Measurements from ENCODE around the gene LPCAT1. TPM values are rescaled to one million over a fixed set of nuclear protein-coding genes. Genes with fewer than 3 reads are reported as not detected.

The LPCAT1 gene
- total and polyA plus RNA-seq, 10 of the 15 experiments (the other 5 are each of a cell fraction or from before 2014, with no cell fraction given), result 2.3 to 109 (median 72.7) TPM

GRCh38 chr5:1497795-1498622, 25.8 kb downstream of the LPCAT1 start:
- Histone ChIP-seq H2AFZ (ENCODE audit: control insufficient read depth, low read depth, low read length) (no peak overlapping the region), H3K4me2 (ENCODE audit: control insufficient read depth, insufficient read depth) (peak overlapping the region; percentile 95), H3K36me3 (ENCODE audit: control insufficient read depth in 2 of 2, insufficient read depth in 2 of 2, low read length in 1 of 2) (peaks cover 6 to 29% of the 10 kb centered on the region in 2 experiments), H3K4me1 (ENCODE audit: control insufficient read depth, insufficient read depth, low read length) (peaks cover 96% of the 10 kb centered on the region), H3K9ac (ENCODE audit: control insufficient read depth, insufficient read depth, low read length) (peak overlapping the region; percentile 57), H3K27me3 (replicated peaks in 1 of 2; ENCODE audit: control insufficient read depth in 2 of 2, insufficient read depth in 2 of 2, low read length in 1 of 2) (no peaks in the 10 kb centered on the region), H3K4me3 (peak overlapping the region; percentile 46; the same call in 1 of the 2 replicates), H3K27ac (ENCODE audit: control insufficient read depth, insufficient read depth) (peak overlapping the region; percentile 87), H3K79me2 (ENCODE audit: control insufficient read depth, insufficient read depth, low read length) (peaks cover 66% of the 10 kb centered on the region), H4K20me1 (ENCODE audit: control insufficient read depth, insufficient read depth) (no peaks in the 10 kb centered on the region), H3K9me3 (replicated peaks; ENCODE audit: control insufficient read depth, insufficient read depth, low read length) (no peaks in the 10 kb centered on the region)
- in situ Hi-C loops (cut with MboI) (no loop called here), intact Hi-C loops (cut with micrococcal nuclease; ENCODE audit: unreplicated experiment) (loop anchor here (1.0 to 10.0 kb wide), 4 partner anchors 9 to 186 kb away; partner anchors contain the start of gene CLPTM1L)
- ATAC-seq, result peak; percentile 18
- ChIA-PET SMC1A (ENCODE audit: uncharacterized antibody, unreplicated experiment) (interaction anchor here (0.7 to 6.1 kb wide), 7 partner anchors 11 to 96 kb away, joined by 3 to 93 read pairs (median 5); no protein-coding TSS in a partner anchor), POLR2A (interaction anchor here (1.1 to 6.3 kb wide), 5 partner anchors 12 to 392 kb away, joined by 4 to 108 read pairs (median 5); partner anchors contain the start of gene LPCAT1), CTCF (interaction anchor here (0.8 to 3.7 kb wide), 5 partner anchors 8 to 39 kb away, joined by 5 to 20 read pairs (median 11); no protein-coding TSS in a partner anchor), RAD21 (ENCODE audit: unreplicated experiment) (interaction anchor here (0.7 to 3.7 kb wide), 9 partner anchors 9 to 38 kb away, joined by 3 to 41 read pairs (median 13); partner anchors contain the start of gene LPCAT1)
- BruUV-seq (replicated peaks), result no TSS peak
- 3% methylated on average over 18 of the region's 18 CpGs for WGBS (ENCODE audit: insufficient coverage, insufficient replicate concordance, low lambda C conversion rate, missing lambda C conversion rate)
- DNase-seq (ENCODE audit: low read depth, low spot score), result peak; percentile 77
- FAIRE-seq, result peak; percentile 35
- TF ChIP-seq CTCF (IDR thresholded peaks at IDR 0.05 in 2 of 3, conservative IDR thresholded peaks at IDR 0.05 in 1 of 3; ENCODE audit: control insufficient read depth in 2 of 3, extremely low read depth in 1 of 3, insufficient read depth in 1 of 3, low read depth in 3 of 3, low read length in 3 of 3) (no peak), EZH2 (IDR thresholded peaks at IDR 0.05; ENCODE audit: borderline replicate concordance, control insufficient read depth, low read depth, low read length) (no peak), PKNOX1 (IDR thresholded peaks at IDR 0.05) (peak; percentile 75), POLR2AphosphoS5 (IDR thresholded peaks at IDR 0.05; ENCODE audit: low read length) (peak; percentile 20; the same call in 1 of the 2 replicates), NFIC (IDR thresholded peaks at IDR 0.05; ENCODE audit: low read depth, low read length) (no peak), SRF (IDR thresholded peaks at IDR 0.05; ENCODE audit: low read depth in 2 of 2, low read length in 2 of 2) (no peak), ZBED1 (IDR thresholded peaks at IDR 0.05; ENCODE audit: borderline replicate concordance) (peak; percentile 62; the same call in 1 of the 2 replicates), HDAC6 (IDR thresholded peaks at IDR 0.05; ENCODE audit: unreplicated experiment) (no peak), PML (IDR thresholded peaks at IDR 0.05; ENCODE audit: low read length) (no peak), TCF3 (IDR thresholded peaks at IDR 0.05; ENCODE audit: borderline replicate concordance, insufficient read depth, low read depth, low read length) (peak; percentile 41), CREB1 (IDR thresholded peaks at IDR 0.05; ENCODE audit: low read depth) (no peak), STAT1 (conservative IDR thresholded peaks at IDR 0.05) (no peak), EED (IDR thresholded peaks at IDR 0.05; ENCODE audit: low read depth) (peak; percentile 84), NR2C1 (IDR thresholded peaks at IDR 0.05) (no peak), SUZ12 (IDR thresholded peaks at IDR 0.05; ENCODE audit: unreplicated experiment) (no peak), NKRF (conservative IDR thresholded peaks at IDR 0.05) (no peak)
